ENCODE data around the gene LMCD1.

LMCD1 gene

GRCh38 chr3:8539419-8539818, 37.8 kb downstream of the LMCD1 start:
- DNase-seq, result no peak

- no peak for DNase-seq
These were observed 38.8 kb downstream of the LMCD1 start for GRCh38 chr3:8540456-8540855.

GRCh38 chr3:8541486-8541885, 39.9 kb downstream of the LMCD1 start:
- no peak for DNase-seq

- no peak for DNase-seq
These were observed 40.8 kb downstream of the LMCD1 start for GRCh38 chr3:8542190-8543135.

GRCh38 chr3:8546609-8547008, 45.0 kb downstream of the LMCD1 start:
- no peak for DNase-seq

- no peak for DNase-seq
These were observed 47.1 kb downstream of the LMCD1 start for GRCh38 chr3:8548502-8549275.

GRCh38 chr3:8549354-8549753, 47.7 kb downstream of the LMCD1 start:
- no peak for DNase-seq

- no peak for DNase-seq
These were observed 49.0 kb downstream of the LMCD1 start for GRCh38 chr3:8550611-8551010.

- no peak for DNase-seq
These were observed 50.7 kb downstream of the LMCD1 start for GRCh38 chr3:8552223-8552762.

GRCh38 chr3:8553405-8553804, 51.8 kb downstream of the LMCD1 start:
- DNase-seq, result no peak

- no peak for DNase-seq
These were observed 53.1 kb downstream of the LMCD1 start for GRCh38 chr3:8554696-8555095.

- DNase-seq, result no peak
These were observed 53.6 kb downstream of the LMCD1 start for GRCh38 chr3:8555113-8555661.

GRCh38 chr3:8555725-8556472, 54.3 kb downstream of the LMCD1 start:
- DNase-seq, result no peak

- no peak for DNase-seq
These were observed 54.8 kb downstream of the LMCD1 start for GRCh38 chr3:8556473-8556869.

- DNase-seq, result no peak
These were observed 55.7 kb downstream of the LMCD1 start for GRCh38 chr3:8557298-8557697.

GRCh38 chr3:8558645-8559044, 57.0 kb downstream of the LMCD1 start:
- no peak for DNase-seq

- no peak for DNase-seq
These were observed 57.7 kb downstream of the LMCD1 start for GRCh38 chr3:8559351-8559750.

GRCh38 chr3:8560366-8561007, 58.9 kb downstream of the LMCD1 start:
- DNase-seq, result no peak

GRCh38 chr3:8561370-8561769, 59.7 kb downstream of the LMCD1 start:
- DNase-seq, result no peak

- no peak for DNase-seq
These were observed 60.5 kb downstream of the LMCD1 start for GRCh38 chr3:8562081-8562595.

GRCh38 chr3:8563146-8563545, 61.5 kb downstream of the LMCD1 start:
- DNase-seq, result no peak

GRCh38 chr3:8563597-8563996, 62.0 kb downstream of the LMCD1 start:
- DNase-seq, result no peak
